Neural cell (in vitro differentiated cells): ENCODE measurements around the gene APOC1. TPM values are rescaled to one million over a fixed set of nuclear protein-coding genes. Genes with fewer than 3 reads are reported as not detected.

ENCODE experiments used
- H2AFZ ChIP-seq: fragments of 200-600, 300-800 bp; sonication (generic), shearing (Covaris generic); 2 replicates; pipeline ENCODE4 v1.6.0; 2014; ENCODE audit warnings: low read depth, mild to moderate bottlenecking, antibody characterized with exemption, low read length, moderate library complexity
- H3F3A ChIP-seq: fragments of 200-600 bp; shearing (Covaris generic); 2 replicates; pipeline ENCODE4 v1.6.1; 2016; ENCODE audit warnings: mild to moderate bottlenecking, moderate library complexity, mixed read lengths, antibody characterized with exemption, low read length; ENCODE audit not compliant: insufficient read depth, poor library complexity, severe bottlenecking
- H3K27ac ChIP-seq: fragments of 200-600, 300-800 bp; sonication (generic), shearing (Covaris generic); 2 replicates; pipeline ENCODE4 v1.5.1; 2014; ENCODE audit warnings: mild to moderate bottlenecking, low read length, moderate library complexity
- H3K27me3 ChIP-seq: fragments of 300-800, 200-600 bp; sonication (generic), shearing (Covaris generic); 2 replicates; pipeline ENCODE4 v1.6.0; 2014; ENCODE audit warnings: mild to moderate bottlenecking, low read depth, low read length, moderate library complexity; ENCODE audit not compliant: insufficient read depth
- H3K36me3 ChIP-seq: fragments of 300-800, 200-600 bp; sonication (generic), shearing (Covaris generic); 2 replicates; pipeline ENCODE4 v1.5.1; 2014; ENCODE audit warnings: mild to moderate bottlenecking, antibody characterized with exemption, low read length, moderate library complexity; ENCODE audit not compliant: insufficient read depth
- H3K4me2 ChIP-seq: fragments of 300-800, 200-600 bp; sonication (generic), shearing (Covaris generic); 2 replicates; pipeline ENCODE4 v1.6.0; 2014; ENCODE audit warnings: mild to moderate bottlenecking, low read length
- H3K4me3 ChIP-seq: fragments of 300-800, 200-600 bp; sonication (generic), shearing (Covaris generic); 2 replicates; pipeline ENCODE4 v1.5.1; 2014; ENCODE audit warnings: mild to moderate bottlenecking, low read length, moderate library complexity
- H3K79me2 ChIP-seq: fragments of 200-600 bp; shearing (Covaris generic); replicated peaks from 2 replicates; pipeline ENCODE4 v1.6.0; 2014; ENCODE audit warnings: mild to moderate bottlenecking, low read length, moderate library complexity; ENCODE audit not compliant: insufficient read depth
- H3K9ac ChIP-seq: fragments of 300-800, 200-600 bp; sonication (generic), shearing (Covaris generic); 2 replicates; pipeline ENCODE4 v1.6.1; 2016; ENCODE audit warnings: mild to moderate bottlenecking, low read length, mixed read lengths
- H3K9me2 ChIP-seq: fragments of 200-600 bp; shearing (Covaris generic); 2 replicates; pipeline ENCODE4 v1.6.1; 2016; ENCODE audit warnings: mild to moderate bottlenecking, low read length, mixed read lengths; ENCODE audit not compliant: insufficient read depth
- H3K9me3 ChIP-seq: fragments of 200-600, 300-800 bp; sonication (generic), shearing (Covaris generic); 2 replicates; pipeline ENCODE4 v1.6.1; 2016; ENCODE audit warnings: mild to moderate bottlenecking, mixed run types, low read length, moderate library complexity, mixed read lengths
- H4K20me1 ChIP-seq: fragments of 200-600 bp; shearing (Covaris generic); 2 replicates; pipeline ENCODE4 v1.6.1; 2016; ENCODE audit warnings: mild to moderate bottlenecking, mixed run types; ENCODE audit not compliant: insufficient read depth
- CTCF ChIP-seq: fragments of 450-650 bp; IDR thresholded peaks from 2 replicates; pipeline ENCODE4 v1.5.1; 2014; ENCODE audit warnings: antibody characterized with exemption, mild to moderate bottlenecking, moderate library complexity; ENCODE audit not compliant: poor library complexity, severe bottlenecking
- EP300 ChIP-seq: fragments of 450-650 bp; conservative IDR thresholded peaks from 2 replicates; pipeline ENCODE4 v1.6.1; 2014; ENCODE audit warnings: antibody characterized with exemption, mild to moderate bottlenecking, moderate library complexity; ENCODE audit not compliant: poor library complexity, severe bottlenecking
- EZH2 ChIP-seq: fragments of 200-600, 300-800 bp; shearing (Covaris generic), sonication (generic); IDR thresholded peaks from 2 replicates; pipeline ENCODE4 v1.6.1; 2014; ENCODE audit warnings: antibody characterized with exemption, low read length, borderline replicate concordance, mild to moderate bottlenecking; ENCODE audit not compliant: insufficient read depth, poor library complexity, severe bottlenecking
- MXI1 ChIP-seq: fragments of 450-650 bp; conservative IDR thresholded peaks from 2 replicates; pipeline ENCODE4 v1.6.1; 2014; ENCODE audit warnings: antibody characterized with exemption, mild to moderate bottlenecking; ENCODE audit not compliant: poor library complexity, severe bottlenecking
- POLR2AphosphoS5 ChIP-seq: IDR thresholded peaks from 2 replicates; pipeline ENCODE4 v1.6.1; 2012
- RAD21 ChIP-seq: fragments of 450-650 bp; conservative IDR thresholded peaks from 2 replicates; pipeline ENCODE4 v1.6.1; 2014; ENCODE audit warnings: antibody characterized with exemption, mild to moderate bottlenecking, moderate library complexity
- REST ChIP-seq: IDR thresholded peaks from 2 replicates; pipeline ENCODE4 v1.6.1; 2012; ENCODE audit warnings: borderline replicate concordance
- SMC3 ChIP-seq: fragments of 450-650 bp; conservative IDR thresholded peaks from 2 replicates; pipeline ENCODE4 v1.6.1; 2014; ENCODE audit warnings: antibody characterized with exemption, mild to moderate bottlenecking, moderate library complexity; ENCODE audit not compliant: poor library complexity
- TAF1 ChIP-seq: IDR thresholded peaks from 2 replicates; pipeline ENCODE4 v1.6.1; 2012; ENCODE audit warnings: low read depth
- polyA plus RNA-seq: library from polyadenylated mRNA; depleted of rRNA; stranded (reverse); fragments of >200 nt; gene quantifications from 2 replicates; pipeline ENCODE4 v1.2.3, GENCODE V29; 2014

APOC1 gene
- polyA plus RNA-seq, 1 donor from 2014 or later, result not detected

GRCh38 chr19:44948763-44949374 lies 34.5 kb downstream of the APOC1 start:
- no peak overlapping the region for H3K4me3 ChIP-seq
- no peaks in the 10 kb centered on the region for H3F3A ChIP-seq
- no peak overlapping the region for H2AFZ ChIP-seq
- no peaks in the 10 kb centered on the region for H3K9me3 ChIP-seq
- H3K27ac ChIP-seq, result no peak overlapping the region
- H3K27me3 ChIP-seq, result no peaks in the 10 kb centered on the region
- no peaks in the 10 kb centered on the region for H3K36me3 ChIP-seq
- no peaks in the 10 kb centered on the region for H4K20me1 ChIP-seq
- H3K79me2 ChIP-seq, result no peaks in the 10 kb centered on the region
- no peak overlapping the region for H3K4me2 ChIP-seq
- no peak overlapping the region for H3K9ac ChIP-seq
- H3K9me2 ChIP-seq, result no peaks in the 10 kb centered on the region
- TF ChIP-seq EZH2 (no peak), SMC3 (no peak), CTCF (no peak), REST (no peak), POLR2AphosphoS5 (no peak), MXI1 (no peak), RAD21 (no peak), EP300 (no peak), TAF1 (no peak)

- Histone ChIP-seq H3K9me3 (no peaks in the 10 kb centered on the region), H3K4me2 (no peak overlapping the region), H3K79me2 (no peaks in the 10 kb centered on the region), H4K20me1 (no peaks in the 10 kb centered on the region), H3K4me3 (no peak overlapping the region), H3K36me3 (no peaks in the 10 kb centered on the region), H3K9ac (no peak overlapping the region), H3K27me3 (no peaks in the 10 kb centered on the region), H3F3A (peaks cover 3% of the 10 kb centered on the region), H3K9me2 (no peaks in the 10 kb centered on the region), H3K27ac (no peak overlapping the region), H2AFZ (no peak overlapping the region)
- TF ChIP-seq SMC3, result no peak
- TF ChIP-seq MXI1, result no peak
- TF ChIP-seq EZH2, result no peak
- TF ChIP-seq POLR2AphosphoS5, result no peak
- TF ChIP-seq TAF1, result no peak
- TF ChIP-seq RAD21, result no peak
- no peak for TF ChIP-seq CTCF
- TF ChIP-seq REST, result no peak
- TF ChIP-seq EP300, result no peak
Observed at GRCh38 chr19:44949550-44949949, 35.1 kb downstream of the APOC1 start.
